Skeletal muscle cell (primary cell): ENCODE measurements around the gene DPH1.
A peak's percentile ranks its signal among the peaks of the same experiment; 100 is the strongest.

ENCODE experiments used
- DNase-seq: peaks from one replicate; pipeline ENCODE4 v3.0.0-alpha.2; 2010; ENCODE audit warnings: low read depth
- H3K4me3 ChIP-seq: 2 replicates; pipeline ENCODE4 v1.5.1; 2011; ENCODE audit warnings: low read depth, mild to moderate bottlenecking, control low read depth, low read length, moderate library complexity

The DPH1 gene

GRCh38 chr17:2070241-2071023 lies 40.5 kb downstream of the DPH1 start:
- no peak for DNase-seq
- H3K4me3 ChIP-seq, result no peak overlapping the region

- no peak overlapping the region for H3K4me3 ChIP-seq
- DNase-seq, result no peak
These were observed 41.1 kb downstream of the DPH1 start for GRCh38 chr17:2071024-2071385.

- DNase-seq, result no peak
These were observed 41.7 kb downstream of the DPH1 start for GRCh38 chr17:2071455-2072281.

GRCh38 chr17:2074919-2075318 lies 45.0 kb downstream of the DPH1 start:
- no peak for DNase-seq
- H3K4me3 ChIP-seq, result no peak overlapping the region

More at GRCh38 chr17:2071455-2072281, 41.7 kb downstream of the DPH1 start:
- no peak overlapping the region for H3K4me3 ChIP-seq

- no peak for DNase-seq
- H3K4me3 ChIP-seq, result no peak overlapping the region
These were observed 45.6 kb downstream of the DPH1 start for GRCh38 chr17:2075336-2076086.

GRCh38 chr17:2076087-2076984 lies 46.4 kb downstream of the DPH1 start:
- H3K4me3 ChIP-seq, result no peak overlapping the region
- DNase-seq, result no peak

GRCh38 chr17:2077040-2077439 lies 47.1 kb downstream of the DPH1 start:
- H3K4me3 ChIP-seq, result no peak overlapping the region

GRCh38 chr17:2081564-2081963 lies 51.6 kb downstream of the DPH1 start:
- H3K4me3 ChIP-seq, result no peak overlapping the region
- no peak for DNase-seq

More at GRCh38 chr17:2077040-2077439, 47.1 kb downstream of the DPH1 start:
- DNase-seq, result no peak

GRCh38 chr17:2082003-2082781 lies 52.2 kb downstream of the DPH1 start:
- no peak overlapping the region for H3K4me3 ChIP-seq
- no peak for DNase-seq

- DNase-seq, result no peak
- H3K4me3 ChIP-seq, result no peak overlapping the region
These were observed 53.7 kb downstream of the DPH1 start for GRCh38 chr17:2083613-2084035.

- DNase-seq, result no peak
- H3K4me3 ChIP-seq, result no peak overlapping the region
These were observed 54.2 kb downstream of the DPH1 start for GRCh38 chr17:2084036-2084765.

- H3K4me3 ChIP-seq, result no peak overlapping the region
- peak; percentile 87 for DNase-seq
These were observed 55.1 kb downstream of the DPH1 start for GRCh38 chr17:2084766-2085647.

GRCh38 chr17:2085648-2085949 lies 55.6 kb downstream of the DPH1 start:
- no peak overlapping the region for H3K4me3 ChIP-seq
- no peak for DNase-seq

GRCh38 chr17:2086306-2086705 lies 56.4 kb downstream of the DPH1 start:
- no peak for DNase-seq
- H3K4me3 ChIP-seq, result no peak overlapping the region

GRCh38 chr17:2087597-2088211 lies 57.8 kb downstream of the DPH1 start:
- DNase-seq, result no peak
- H3K4me3 ChIP-seq, result no peak overlapping the region

- peak overlapping the region; percentile 24 for H3K4me3 ChIP-seq
- DNase-seq, result no peak
These were observed 59.1 kb downstream of the DPH1 start for GRCh38 chr17:2089021-2089422.
